ENCODE data around the gene SNTB2. TPM values are rescaled to one million over a fixed set of nuclear protein-coding genes. Genes with fewer than 3 reads are reported as not detected.
A peak's percentile ranks its signal among the peaks of the same experiment; 100 is the strongest.

Gene SNTB2
- total and polyA plus RNA-seq, 2 donors (not counting 3 experiments of a cell fraction or from before 2014, with no cell fraction given) = 24.9 to 73.7 TPM

DNA sequence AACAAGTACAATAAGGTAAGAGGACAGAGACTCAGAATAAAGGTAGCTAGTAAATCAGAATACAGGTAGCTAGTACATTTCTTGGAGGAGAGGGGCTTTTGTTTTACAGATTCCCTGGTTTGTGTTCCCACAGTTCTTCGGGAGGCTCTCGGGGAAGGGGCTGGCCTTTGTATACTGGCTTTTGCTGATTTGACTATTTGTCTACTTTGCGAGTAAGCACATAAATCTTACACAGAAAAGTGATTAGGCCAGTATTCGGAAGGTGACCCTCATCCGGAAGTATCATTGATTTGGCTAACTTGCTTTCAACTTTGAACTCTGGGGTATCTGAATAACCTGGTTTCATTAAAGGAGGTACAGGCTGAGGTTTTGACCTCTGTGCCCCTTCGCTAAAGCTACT, 21.4 kb upstream of the SNTB2 start:
- Histone ChIP-seq H3K9me3 (replicated peaks; ENCODE audit: control insufficient read depth, insufficient read depth, low read length) (no peaks in the 10 kb centered on the region), H3K4me2 (ENCODE audit: insufficient read depth, low read length) (no peak overlapping the region), H3K27ac (ENCODE audit: insufficient read depth, low read depth, low read length) (peak overlapping the region; percentile 14), H3K9me1 (replicated peaks; ENCODE audit: control insufficient read depth, extremely low read depth, insufficient read depth, low read length) (no peaks in the 10 kb centered on the region), H3K79me2 (ENCODE audit: control insufficient read depth, insufficient read depth, low read length) (no peaks in the 10 kb centered on the region), H3K9ac (replicated peaks; ENCODE audit: extremely low read depth, insufficient read depth, low read length) (no peak overlapping the region), H3K27me3 (ENCODE audit: control insufficient read depth in 2 of 2, insufficient read depth in 2 of 2, low read length in 2 of 2) (no peaks in the 10 kb centered on the region), H4K20me1 (replicated peaks; ENCODE audit: control insufficient read depth, extremely low read depth, insufficient read depth, low read length) (no peaks in the 10 kb centered on the region), H2AFZ (ENCODE audit: low read depth, low read length) (no peak overlapping the region), H3K4me1 (ENCODE audit: control insufficient read depth, extremely low read depth, insufficient read depth, low read length) (peaks cover 39% of the 10 kb centered on the region), H3K36me3 (ENCODE audit: control insufficient read depth in 2 of 2, extremely low read depth in 1 of 2, insufficient read depth in 2 of 2, low read length in 2 of 2) (peaks cover 8 to 18% of the 10 kb centered on the region in 2 experiments), H3K4me3 (replicated peaks in 1 of 3; ENCODE audit: insufficient read depth in 1 of 3, low read depth in 1 of 3, low read length in 3 of 3) (no peak overlapping the region)
- dilution Hi-C loops (cut with MboI; ENCODE audit: extremely low pct_ligation_motif_present, low sequenced_read_pairs) (no loop called here), intact Hi-C loops (cut with micrococcal nuclease) (loop anchor here (5.0 kb wide), 1 partner anchor 122 kb away; no protein-coding TSS in a partner anchor)
- DNase-seq (ENCODE audit: low read depth, low spot score) (no peak), FAIRE-seq (no peak)
- BruUV-seq (replicated peaks) = no TSS peak
- CTCF ChIA-PET = interaction anchor here (1.1 to 4.9 kb wide), 7 partner anchors 9 to 123 kb away, joined by 3 to 49 read pairs (median 9); partner anchors contain the start of gene SNTB2
- TF ChIP-seq MYC (IDR thresholded peaks at IDR 0.05; ENCODE audit: low read depth, low read length) (no peak), JUN (IDR thresholded peaks at IDR 0.05; ENCODE audit: borderline replicate concordance, insufficient read depth, insufficient read length, low read depth) (no peak), GATA2 (IDR thresholded peaks at IDR 0.05; ENCODE audit: insufficient read depth, insufficient read length, low read depth, low read length) (no peak), EZH2 (IDR thresholded peaks at IDR 0.05; ENCODE audit: borderline replicate concordance, low read depth, low read length, severe bottlenecking) (no peak)
- TF ChIP-seq, protein P1, sequence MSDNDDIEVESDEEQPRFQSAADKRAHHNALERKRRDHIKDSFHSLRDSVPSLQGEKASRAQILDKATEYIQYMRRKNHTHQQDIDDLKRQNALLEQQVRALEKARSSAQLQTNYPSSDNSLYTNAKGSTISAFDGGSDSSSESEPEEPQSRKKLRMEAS (IDR thresholded peaks at IDR 0.05; ENCODE audit: insufficient read depth, insufficient read length) = no peak
- TF ChIP-seq, protein P2, sequence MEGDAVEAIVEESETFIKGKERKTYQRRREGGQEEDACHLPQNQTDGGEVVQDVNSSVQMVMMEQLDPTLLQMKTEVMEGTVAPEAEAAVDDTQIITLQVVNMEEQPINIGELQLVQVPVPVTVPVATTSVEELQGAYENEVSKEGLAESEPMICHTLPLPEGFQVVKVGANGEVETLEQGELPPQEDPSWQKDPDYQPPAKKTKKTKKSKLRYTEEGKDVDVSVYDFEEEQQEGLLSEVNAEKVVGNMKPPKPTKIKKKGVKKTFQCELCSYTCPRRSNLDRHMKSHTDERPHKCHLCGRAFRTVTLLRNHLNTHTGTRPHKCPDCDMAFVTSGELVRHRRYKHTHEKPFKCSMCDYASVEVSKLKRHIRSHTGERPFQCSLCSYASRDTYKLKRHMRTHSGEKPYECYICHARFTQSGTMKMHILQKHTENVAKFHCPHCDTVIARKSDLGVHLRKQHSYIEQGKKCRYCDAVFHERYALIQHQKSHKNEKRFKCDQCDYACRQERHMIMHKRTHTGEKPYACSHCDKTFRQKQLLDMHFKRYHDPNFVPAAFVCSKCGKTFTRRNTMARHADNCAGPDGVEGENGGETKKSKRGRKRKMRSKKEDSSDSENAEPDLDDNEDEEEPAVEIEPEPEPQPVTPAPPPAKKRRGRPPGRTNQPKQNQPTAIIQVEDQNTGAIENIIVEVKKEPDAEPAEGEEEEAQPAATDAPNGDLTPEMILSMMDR (IDR thresholded peaks at IDR 0.05; ENCODE audit: extremely low read depth in 1 of 2, insufficient read depth in 1 of 2, low read depth in 1 of 2, low read length in 2 of 2) = no peak
- POLR2A ChIA-PET = no interaction called here

Data from endothelial cell of umbilical vein (primary cell).